Neural progenitor cell (in vitro differentiated cells): ENCODE measurements around the gene PYROXD2.

Source experiments
- CTCF ChIP-seq: fragments of 200-600 bp; sonication (generic); IDR thresholded peaks from 2 replicates; pipeline ENCODE4 v1.5.1; 2017; ENCODE audit warnings: antibody characterized with exemption, mild to moderate bottlenecking
- EZH2 ChIP-seq: fragments of 200-600 bp; sonication (generic); IDR thresholded peaks from 2 replicates; pipeline ENCODE4 v1.6.1; 2017; ENCODE audit warnings: antibody characterized with exemption, mild to moderate bottlenecking, moderate library complexity

DNA sequence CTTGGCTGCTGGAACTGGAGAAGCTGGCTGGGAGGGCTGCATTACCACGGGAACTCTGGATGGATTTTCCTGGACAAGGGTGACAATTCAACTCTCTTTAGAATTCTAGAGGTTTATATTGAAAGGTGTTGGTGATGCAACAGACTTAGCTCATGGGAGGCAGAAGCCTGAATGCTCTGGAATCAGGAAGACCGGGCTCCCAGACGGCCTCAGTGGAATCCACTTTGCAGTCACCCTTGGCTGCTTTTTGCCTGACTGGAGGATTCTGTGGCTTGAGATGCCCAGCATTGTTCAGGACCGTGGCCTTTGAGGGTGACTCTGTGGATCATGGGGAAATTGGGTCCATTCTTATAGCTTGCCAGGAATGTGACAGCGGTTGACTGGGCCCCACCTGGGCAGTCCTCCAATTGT is 32.3 kb downstream of the PYROXD2 start:
- TF ChIP-seq CTCF = no peak
- TF ChIP-seq EZH2 = no peak
